ENCODE data around the gene ORM2.

DNA sequence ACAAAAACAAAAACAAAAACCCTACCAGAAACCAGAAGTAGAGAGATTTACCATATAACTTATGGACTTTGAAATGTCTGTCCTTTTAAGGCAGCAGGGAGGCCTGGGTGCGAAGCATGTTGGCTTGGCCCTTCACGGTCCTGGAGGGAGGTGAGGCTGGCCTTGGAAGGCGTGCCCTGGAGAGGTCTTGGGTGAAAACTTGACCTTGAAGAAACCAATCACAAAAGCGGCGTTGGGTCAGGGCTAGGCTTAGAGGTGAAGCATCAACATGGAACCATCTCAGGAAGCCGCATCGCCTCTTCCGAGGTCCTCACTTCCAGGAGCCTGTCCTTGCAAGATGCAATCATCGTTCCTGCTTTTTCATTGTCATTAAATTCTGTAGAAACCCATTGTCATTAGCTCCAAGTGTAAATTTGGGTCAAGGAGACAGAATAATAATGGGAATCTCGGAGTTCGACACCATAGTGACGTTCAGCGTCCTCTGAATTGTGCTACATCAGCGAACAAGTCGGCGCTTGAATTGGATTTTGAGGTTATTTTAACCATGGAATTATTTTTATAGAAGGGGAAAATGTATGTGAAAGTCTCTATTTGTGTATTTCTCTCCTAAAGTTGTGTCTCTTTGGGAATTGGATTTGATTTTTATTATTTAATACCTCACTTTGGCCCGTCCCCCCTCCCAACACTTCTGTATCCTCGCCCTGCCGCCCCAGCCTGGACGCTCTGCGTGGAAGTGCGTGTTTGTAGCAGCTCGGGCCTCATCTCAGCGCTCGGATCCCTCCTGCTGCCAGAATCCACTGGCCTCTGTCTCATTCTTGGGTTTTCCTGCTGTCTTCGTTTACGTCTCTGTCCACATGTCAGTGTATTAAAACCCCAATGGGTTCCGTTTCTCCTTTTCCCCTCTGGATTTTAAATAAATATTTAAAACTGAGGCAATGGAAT, 17.8 kb upstream of the ORM2 start:
- TF ChIP-seq, protein P1, sequence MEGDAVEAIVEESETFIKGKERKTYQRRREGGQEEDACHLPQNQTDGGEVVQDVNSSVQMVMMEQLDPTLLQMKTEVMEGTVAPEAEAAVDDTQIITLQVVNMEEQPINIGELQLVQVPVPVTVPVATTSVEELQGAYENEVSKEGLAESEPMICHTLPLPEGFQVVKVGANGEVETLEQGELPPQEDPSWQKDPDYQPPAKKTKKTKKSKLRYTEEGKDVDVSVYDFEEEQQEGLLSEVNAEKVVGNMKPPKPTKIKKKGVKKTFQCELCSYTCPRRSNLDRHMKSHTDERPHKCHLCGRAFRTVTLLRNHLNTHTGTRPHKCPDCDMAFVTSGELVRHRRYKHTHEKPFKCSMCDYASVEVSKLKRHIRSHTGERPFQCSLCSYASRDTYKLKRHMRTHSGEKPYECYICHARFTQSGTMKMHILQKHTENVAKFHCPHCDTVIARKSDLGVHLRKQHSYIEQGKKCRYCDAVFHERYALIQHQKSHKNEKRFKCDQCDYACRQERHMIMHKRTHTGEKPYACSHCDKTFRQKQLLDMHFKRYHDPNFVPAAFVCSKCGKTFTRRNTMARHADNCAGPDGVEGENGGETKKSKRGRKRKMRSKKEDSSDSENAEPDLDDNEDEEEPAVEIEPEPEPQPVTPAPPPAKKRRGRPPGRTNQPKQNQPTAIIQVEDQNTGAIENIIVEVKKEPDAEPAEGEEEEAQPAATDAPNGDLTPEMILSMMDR (IDR thresholded peaks at IDR 0.05), result no peak
- no peak for TF ChIP-seq EZH2phosphoT487 (IDR thresholded peaks at IDR 0.05)

Data from neural progenitor cell (in vitro differentiated cells).